K562 (cell line): Measurements from ENCODE around the gene SHH. TPM values are rescaled to one million over a fixed set of nuclear protein-coding genes. Genes with fewer than 3 reads are reported as not detected.

ENCODE experiments used
- FOXK1 ChIP-seq: sonication (generic); formaldehyde crosslinking; IDR thresholded peaks from 2 replicates; pipeline ENCODE4 v1.8.0; 2022; ENCODE audit warnings: missing genetic modification reagents, mild to moderate bottlenecking, borderline replicate concordance
- MGA ChIP-seq: fragments of 450-650 bp; IDR thresholded peaks from 2 replicates; pipeline ENCODE4 v1.6.1; 2016; ENCODE audit warnings: mild to moderate bottlenecking, moderate library complexity
- ZBTB26 ChIP-seq: fragments of 450-650 bp; formaldehyde crosslinking; IDR thresholded peaks from 2 replicates; pipeline ENCODE4 v1.4.0; 2022; ENCODE audit warnings: missing genetic modification characterization
- polyA plus RNA-seq, 8 experiments: library from polyadenylated mRNA; depleted of rRNA in 4 of 8; stranded (reverse) in 5 of 8; unstranded in 3 of 8; fragments of >200 nt; fragmentation: Nextera tagmentation in 2 of 8; fragmentation: Illumina TruSeq in 1 of 8; extraction: Ambion mirVana in 2 of 8; extraction: Trizol in 1 of 8; gene quantifications; 2 replicates each; pipeline versions ENCODE4 v1.2.1 to v1.2.3, GENCODE V29; 2011 to 2014; ENCODE audit warnings: inconsistent platforms in 1 of 8, missing spikeins in 1 of 8
- total RNA-seq, 7 experiments: library from RNA; depleted of rRNA in 6 of 7; stranded (reverse); fragments of >200 nt in 6 of 7; fragmentation: Illumina TruSeq in 2 of 7; extraction: Trizol in 2 of 7; gene quantifications; 2 replicates each; pipeline versions ENCODE4 v1.2.1 to v1.2.3, GENCODE V29; 2011 to 2021; ENCODE audit warnings: low replicate concordance in 1 of 7

SHH gene
- total and polyA plus RNA-seq, 9 of the 15 experiments (the other 6 are each of a cell fraction or from before 2014, with no cell fraction given) = 0.09 TPM; not detected in 8

GRCh38 chr7:155846156-155846555 lies 33.9 kb upstream of the SHH start (continued):
- no peak for TF ChIP-seq MGA
- no peak for TF ChIP-seq ZBTB26 (CRISPR knock-in tag)
- no peak for TF ChIP-seq FOXK1 (CRISPR knock-in tag)
